ENCODE measurements around the gene KCTD1.

GRCh38 chr18:26473672-26474071, 74.7 kb downstream of the KCTD1 start:
- TF ChIP-seq CTCF (conservative IDR thresholded peaks at IDR 0.05) (no peak), ZFX (IDR thresholded peaks at IDR 0.05) (no peak)
